SK-N-SH (cell line): ENCODE results near the gene ARV1. TPM values are rescaled to one million over a fixed set of nuclear protein-coding genes. Genes with fewer than 3 reads are reported as not detected.
"Not testable (repeated sequence)": the region's sequence is repeated elsewhere in the genome, so short reads cannot be mapped to it uniquely, and the experiment has no call there.

Experiments
- CTCF ChIA-PET: fragments of 300-600, 350-600 bp; formaldehyde crosslinking; extraction: SDS; loops from one replicate; lab custom pipeline; 2021; lab: Yijun Ruan, JAX
- POLR2A ChIA-PET: fragments of 350-600 bp; sonication (Branson Sonifier 250); formaldehyde crosslinking; extraction: SDS; loops from one replicate; lab custom pipeline; 2020; ENCODE audit warnings: antibody characterized with exemption, inconsistent platforms; lab: Yijun Ruan, JAX
- DNase-seq: peaks from one replicate; pipeline ENCODE4 v3.0.0; 2012
- H2AFZ ChIP-seq: fragments of 200-600 bp; sonication (generic); 2 replicates; pipeline ENCODE4 v1.8.1; 2016; ENCODE audit warnings: antibody characterized with exemption, mild to moderate bottlenecking, low read depth
- H3F3A ChIP-seq: fragments of 200-600 bp; sonication (generic); replicated peaks from 2 replicates; pipeline ENCODE3; 2016; ENCODE audit warnings: antibody characterized with exemption, mild to moderate bottlenecking; ENCODE audit not compliant: insufficient read depth
- H3K27ac ChIP-seq, 2 experiments: fragments of 200-500 bp in 1 of 2; fragments of 200-600 bp in 1 of 2; sonication (Bioruptor generic) in 1 of 2; sonication (generic), shearing (Covaris generic) in 1 of 2; 2 replicates each; pipeline versions ENCODE4 v1.5.1 to v1.6.1; 2014 to 2016; ENCODE audit warnings: low read depth in 2 of 2, inconsistent platforms in 1 of 2, low read length in 1 of 2, mild to moderate bottlenecking in 1 of 2, mixed read lengths in 1 of 2
- H3K27me3 ChIP-seq: fragments of 200-600 bp; sonication (generic), shearing (Covaris generic); 2 replicates; pipeline ENCODE4 v1.6.1; 2016; ENCODE audit warnings: mixed run types; ENCODE audit not compliant: insufficient read depth
- H3K36me3 ChIP-seq, 2 experiments: fragments of 200-500 bp in 1 of 2; fragments of 200-600 bp in 1 of 2; sonication (Bioruptor generic) in 1 of 2; sonication (generic) in 1 of 2; replicated peaks in 1 of 2; 2 replicates each; pipeline versions ENCODE3 to v1.5.1; 2014 to 2016; ENCODE audit warnings: low read length in 1 of 2, mild to moderate bottlenecking in 1 of 2; ENCODE audit not compliant: insufficient read depth in 2 of 2, control insufficient read depth in 1 of 2
- H3K4me1 ChIP-seq, 2 experiments: fragments of 200-500 bp in 1 of 2; fragments of 200-600 bp in 1 of 2; sonication (Bioruptor generic) in 1 of 2; sonication (generic), shearing (Covaris generic) in 1 of 2; 2 replicates each; pipeline versions ENCODE4 v1.5.1 to v1.6.1; 2014 to 2016; ENCODE audit warnings: low read depth in 1 of 2, low read length in 1 of 2, mixed run types in 1 of 2; ENCODE audit not compliant: insufficient read depth in 2 of 2, control insufficient read depth in 1 of 2
- H3K4me2 ChIP-seq: fragments of 200-600 bp; sonication (generic), shearing (Covaris generic); 2 replicates; pipeline ENCODE4 v1.6.1; 2017; ENCODE audit warnings: mixed run types
- H3K4me3 ChIP-seq, 2 experiments: fragments of 200-500 bp in 1 of 2; fragments of 200-600 bp in 1 of 2; sonication (Bioruptor generic) in 1 of 2; sonication (generic), shearing (Covaris generic) in 1 of 2; 2 replicates each; pipeline versions ENCODE4 v1.5.1 to v1.8.1; 2014 to 2016; ENCODE audit warnings: low read depth in 2 of 2, inconsistent platforms in 1 of 2, low read length in 1 of 2, mild to moderate bottlenecking in 1 of 2, mixed read lengths in 1 of 2, moderate library complexity in 1 of 2
- H3K79me2 ChIP-seq: fragments of 200-600 bp; sonication (generic); 2 replicates; pipeline ENCODE4 v1.8.1; 2017; ENCODE audit warnings: mild to moderate bottlenecking; ENCODE audit not compliant: insufficient read depth
- H3K9ac ChIP-seq: fragments of 200-600 bp; sonication (generic); 2 replicates; pipeline ENCODE4 v1.6.1; 2017; ENCODE audit warnings: mixed run types
- H3K9me2 ChIP-seq: fragments of 200-600 bp; sonication (generic); 2 replicates; pipeline ENCODE4 v1.6.1; 2017; ENCODE audit warnings: mixed run types
- H3K9me3 ChIP-seq: fragments of 200-600 bp; sonication (generic); 2 replicates; pipeline ENCODE4 v1.6.1; 2017; ENCODE audit warnings: mixed run types, mild to moderate bottlenecking, moderate library complexity
- H4K20me1 ChIP-seq: fragments of 200-600 bp; sonication (generic); 2 replicates; pipeline ENCODE4 v1.6.1; 2017; ENCODE audit warnings: mild to moderate bottlenecking, mixed run types; ENCODE audit not compliant: insufficient read depth
- EP300 ChIP-seq, 2 experiments: IDR thresholded peaks; 2 replicates each; pipeline versions ENCODE4 v1.4.0 to v1.6.1; 2012; ENCODE audit warnings: borderline replicate concordance in 1 of 2, low read depth in 1 of 2, low read length in 1 of 2
- FOXJ3 ChIP-seq: sonication (generic); formaldehyde crosslinking; IDR thresholded peaks from 2 replicates; pipeline ENCODE4 v1.5.1; 2020; ENCODE audit warnings: mild to moderate bottlenecking, missing genetic modification reagents
- GABPA ChIP-seq: IDR thresholded peaks from 2 replicates; pipeline ENCODE4 v1.4.0; 2012; ENCODE audit warnings: low read depth, mild to moderate bottlenecking
- JUND ChIP-seq: IDR thresholded peaks from 2 replicates; pipeline ENCODE4 v1.4.0; 2012
- MEF2A ChIP-seq: IDR thresholded peaks from 2 replicates; pipeline ENCODE4 v1.4.0; 2012; ENCODE audit warnings: low read depth, borderline replicate concordance
- NFIC ChIP-seq: IDR thresholded peaks from 2 replicates; pipeline ENCODE4 v1.4.0; 2012; ENCODE audit warnings: borderline replicate concordance
- NRF1 ChIP-seq: IDR thresholded peaks from 2 replicates; pipeline ENCODE4 v1.6.1; 2012; ENCODE audit warnings: low read depth, mild to moderate bottlenecking, low read length
- PBX3 ChIP-seq: IDR thresholded peaks from 2 replicates; pipeline ENCODE4; 2012
- POLR2AphosphoS5 ChIP-seq: IDR thresholded peaks from 2 replicates; pipeline ENCODE4 v1.6.1; 2012; ENCODE audit warnings: low read depth, low read length
- RCOR1 ChIP-seq: fragments of 150-350 bp; IDR thresholded peaks from 2 replicates; pipeline ENCODE4 v1.6.1; 2017; ENCODE audit warnings: antibody characterized with exemption, low read length
- RFX5 ChIP-seq: IDR thresholded peaks from 2 replicates; pipeline ENCODE4 v1.6.1; 2012; ENCODE audit warnings: mild to moderate bottlenecking, improper control_type of control experiment, low read length
- SIN3A ChIP-seq: IDR thresholded peaks from 2 replicates; pipeline ENCODE4 v1.6.1; 2012; ENCODE audit warnings: low read depth, mild to moderate bottlenecking, low read length, moderate library complexity, borderline replicate concordance
- TCF12 ChIP-seq: IDR thresholded peaks from 2 replicates; pipeline ENCODE4 v1.4.0; 2012
- WGBS: methylation state at CpG from one replicate; pipeline ENCODE4 v1.1.6; 2017; ENCODE audit warnings: low lambda C conversion rate; 5-methylcytosine and 5-hydroxymethylcytosine counted together
- polyA plus RNA-seq, 3 experiments: library from polyadenylated mRNA; depleted of rRNA; stranded (reverse); fragments of >200 nt; gene quantifications; 2 replicates each; pipeline ENCODE4 v1.2.3, GENCODE V29; 2012
- TF ChIP-seq, protein P1 (sequence below): IDR thresholded peaks from 2 replicates; pipeline ENCODE4 v1.4.0; 2012; ENCODE audit warnings: low read depth
- TF ChIP-seq, protein P2 (sequence below): fragments of 150-350 bp; IDR thresholded peaks from 2 replicates; pipeline ENCODE4 v1.6.1; 2017; ENCODE audit warnings: antibody characterized with exemption, low read length, low read depth, borderline replicate concordance
- TF ChIP-seq, protein P3 (sequence below): fragments of 200-600 bp; sonication (generic); IDR thresholded peaks from 2 replicates; pipeline ENCODE4 v1.6.1; 2017; ENCODE audit warnings: antibody characterized with exemption, mild to moderate bottlenecking, moderate library complexity
- TF ChIP-seq, protein P4 (sequence below): fragments of 150-350 bp; IDR thresholded peaks from 2 replicates; pipeline ENCODE4 v1.6.1; 2016; ENCODE audit warnings: mild to moderate bottlenecking, low read depth, low read length

ARV1 gene
- polyA plus RNA-seq, 1 of the 3 experiments (the other 2 are of a cell fraction), result 26.7 TPM

- Histone ChIP-seq H3K36me3 (no peaks in the 10 kb centered on the region), H3K4me3 (no peak overlapping the region), H3K4me1 (no peaks in the 10 kb centered on the region), H3K79me2 (no peaks in the 10 kb centered on the region), H2AFZ (no peak overlapping the region), H3K27me3 (peaks cover 7% of the 10 kb centered on the region), H3K9ac (no peak overlapping the region), H3K4me2 (no peak overlapping the region), H3K9me2 (no peaks in the 10 kb centered on the region), H3F3A (no peaks in the 10 kb centered on the region), H4K20me1 (no peaks in the 10 kb centered on the region), H3K27ac (no peak overlapping the region)
- DNase-seq, result no peak
- CTCF ChIA-PET, result interaction anchor here (2.1 kb wide), 1 partner anchor 10 kb away, joined by 4 read pairs; no protein-coding TSS in a partner anchor
- 3% methylated on average over 2 of the region's 2 CpGs for WGBS
- POLR2A ChIA-PET, result interaction anchor here (0.7 kb wide), 1 partner anchor 33 kb away, joined by 3 read pairs; no protein-coding TSS in a partner anchor
- TF ChIP-seq PBX3 (no peak), MEF2A (no peak), FOXJ3 (CRISPR knock-in tag) (no peak), EP300 (IDR thresholded peaks at IDR 0.05; ENCODE audit: borderline replicate concordance in 1 of 2, low read depth in 1 of 2, low read length in 1 of 2) (no peak), NFIC (no peak), NRF1 (no peak), RFX5 (no peak), SIN3A (no peak), GABPA (no peak), POLR2AphosphoS5 (no peak), RCOR1 (no peak), TCF12 (no peak), JUND (no peak)
- TF ChIP-seq, protein P1, sequence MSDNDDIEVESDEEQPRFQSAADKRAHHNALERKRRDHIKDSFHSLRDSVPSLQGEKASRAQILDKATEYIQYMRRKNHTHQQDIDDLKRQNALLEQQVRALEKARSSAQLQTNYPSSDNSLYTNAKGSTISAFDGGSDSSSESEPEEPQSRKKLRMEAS, result no peak
- TF ChIP-seq, protein P2, sequence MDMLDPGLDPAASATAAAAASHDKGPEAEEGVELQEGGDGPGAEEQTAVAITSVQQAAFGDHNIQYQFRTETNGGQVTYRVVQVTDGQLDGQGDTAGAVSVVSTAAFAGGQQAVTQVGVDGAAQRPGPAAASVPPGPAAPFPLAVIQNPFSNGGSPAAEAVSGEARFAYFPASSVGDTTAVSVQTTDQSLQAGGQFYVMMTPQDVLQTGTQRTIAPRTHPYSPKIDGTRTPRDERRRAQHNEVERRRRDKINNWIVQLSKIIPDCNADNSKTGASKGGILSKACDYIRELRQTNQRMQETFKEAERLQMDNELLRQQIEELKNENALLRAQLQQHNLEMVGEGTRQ, result no peak
- TF ChIP-seq, protein P3, sequence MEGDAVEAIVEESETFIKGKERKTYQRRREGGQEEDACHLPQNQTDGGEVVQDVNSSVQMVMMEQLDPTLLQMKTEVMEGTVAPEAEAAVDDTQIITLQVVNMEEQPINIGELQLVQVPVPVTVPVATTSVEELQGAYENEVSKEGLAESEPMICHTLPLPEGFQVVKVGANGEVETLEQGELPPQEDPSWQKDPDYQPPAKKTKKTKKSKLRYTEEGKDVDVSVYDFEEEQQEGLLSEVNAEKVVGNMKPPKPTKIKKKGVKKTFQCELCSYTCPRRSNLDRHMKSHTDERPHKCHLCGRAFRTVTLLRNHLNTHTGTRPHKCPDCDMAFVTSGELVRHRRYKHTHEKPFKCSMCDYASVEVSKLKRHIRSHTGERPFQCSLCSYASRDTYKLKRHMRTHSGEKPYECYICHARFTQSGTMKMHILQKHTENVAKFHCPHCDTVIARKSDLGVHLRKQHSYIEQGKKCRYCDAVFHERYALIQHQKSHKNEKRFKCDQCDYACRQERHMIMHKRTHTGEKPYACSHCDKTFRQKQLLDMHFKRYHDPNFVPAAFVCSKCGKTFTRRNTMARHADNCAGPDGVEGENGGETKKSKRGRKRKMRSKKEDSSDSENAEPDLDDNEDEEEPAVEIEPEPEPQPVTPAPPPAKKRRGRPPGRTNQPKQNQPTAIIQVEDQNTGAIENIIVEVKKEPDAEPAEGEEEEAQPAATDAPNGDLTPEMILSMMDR, result no peak
- TF ChIP-seq, protein P4, sequence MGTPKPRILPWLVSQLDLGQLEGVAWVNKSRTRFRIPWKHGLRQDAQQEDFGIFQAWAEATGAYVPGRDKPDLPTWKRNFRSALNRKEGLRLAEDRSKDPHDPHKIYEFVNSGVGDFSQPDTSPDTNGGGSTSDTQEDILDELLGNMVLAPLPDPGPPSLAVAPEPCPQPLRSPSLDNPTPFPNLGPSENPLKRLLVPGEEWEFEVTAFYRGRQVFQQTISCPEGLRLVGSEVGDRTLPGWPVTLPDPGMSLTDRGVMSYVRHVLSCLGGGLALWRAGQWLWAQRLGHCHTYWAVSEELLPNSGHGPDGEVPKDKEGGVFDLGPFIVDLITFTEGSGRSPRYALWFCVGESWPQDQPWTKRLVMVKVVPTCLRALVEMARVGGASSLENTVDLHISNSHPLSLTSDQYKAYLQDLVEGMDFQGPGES, result no peak
- TF ChIP-seq, all 33 proteins: peak for 0
- no peaks in the 10 kb centered on the region for H3K9me3 ChIP-seq
Measured at GRCh38 chr1:231046730-231047395, 68.0 kb downstream of the ARV1 start.

GRCh38 chr1:231047529-231047928 is 68.6 kb downstream of the ARV1 start:
- H3K36me3 ChIP-seq, H3K9me2 ChIP-seq, H3K27me3 ChIP-seq, H3K4me3 ChIP-seq, H3K4me2 ChIP-seq, H3K79me2 ChIP-seq, CTCF ChIA-PET, H3K4me1 ChIP-seq, POLR2A ChIA-PET, H4K20me1 ChIP-seq, H3K9me3 ChIP-seq, H2AFZ ChIP-seq, H3K27ac ChIP-seq, H3F3A ChIP-seq, H3K9ac ChIP-seq, DNase-seq: not testable (repeated sequence)

DNA sequence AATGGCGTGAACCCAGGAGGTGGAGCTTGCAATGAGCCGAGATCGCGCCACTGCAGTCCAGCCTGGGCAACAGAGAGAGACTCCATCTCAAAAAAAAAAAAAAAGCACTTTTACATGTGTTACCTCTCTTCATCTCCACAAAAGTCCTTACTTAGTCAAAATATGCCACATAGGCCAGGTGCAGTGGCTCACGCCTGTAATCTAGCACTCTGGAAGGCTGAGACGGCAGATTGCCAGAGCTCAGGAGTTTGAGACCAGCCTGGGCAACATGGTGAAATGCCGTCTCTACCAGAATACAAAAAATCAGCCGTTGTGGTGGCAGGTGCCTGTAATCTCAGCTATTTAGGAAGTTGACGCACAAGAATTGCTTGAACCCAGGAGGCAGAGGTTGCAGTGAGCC is 69.5 kb downstream of the ARV1 start:
- H3K4me3 ChIP-seq, CTCF ChIA-PET, H3F3A ChIP-seq, DNase-seq, H3K9me2 ChIP-seq, H2AFZ ChIP-seq, H3K27me3 ChIP-seq, H3K36me3 ChIP-seq, H3K4me1 ChIP-seq, H3K4me2 ChIP-seq, H3K9ac ChIP-seq, H3K27ac ChIP-seq, H3K9me3 ChIP-seq, H4K20me1 ChIP-seq, H3K79me2 ChIP-seq, POLR2A ChIA-PET: not testable (repeated sequence)
- 70% methylated on average over 9 of the region's 9 CpGs for WGBS
